ENCODE measurements around the gene PPP4R4. TPM values are rescaled to one million over a fixed set of nuclear protein-coding genes. Genes with fewer than 3 reads are reported as not detected.
"Not testable (repeated sequence)": the region's sequence is repeated elsewhere in the genome, so short reads cannot be mapped to it uniquely, and the experiment has no call there.

PPP4R4 gene
- total RNA-seq, 1 experiment from 2014 or later, result 1.1 TPM

GRCh38 chr14:94293578-94293924, 119.4 kb downstream of the PPP4R4 start:
- Histone ChIP-seq H3K4me3 (ENCODE audit: low read depth in 2 of 2, low read length in 2 of 2) (no peak overlapping the region), H3K4me1 (ENCODE audit: control insufficient read depth, insufficient read depth, low read length) (no peaks in the 10 kb centered on the region), H3K27ac (ENCODE audit: low read length) (no peak overlapping the region), H3K36me3 (ENCODE audit: control insufficient read depth, insufficient read depth, low read length) (no peaks in the 10 kb centered on the region), H3K27me3 (ENCODE audit: control insufficient read depth, insufficient read depth, low read length) (no peaks in the 10 kb centered on the region), H3K9me3 (ENCODE audit: control insufficient read depth, insufficient read depth, low read depth, low read length) (no peaks in the 10 kb centered on the region)
- DNase-seq (ENCODE audit: low read depth, low spot score) (no peak), ATAC-seq (no peak)
- no TSS peak for BruUV-seq (replicated peaks)
- TF ChIP-seq REST (IDR thresholded peaks at IDR 0.05; ENCODE audit: insufficient read depth in 1 of 2, low read depth in 2 of 2, low read length in 1 of 2) (no peak), TCF7L2 (IDR thresholded peaks at IDR 0.05; ENCODE audit: low read depth, low read length) (no peak), POLR2AphosphoS5 (IDR thresholded peaks at IDR 0.05; ENCODE audit: low read depth, low read length) (no peak), CTCF (IDR thresholded peaks at IDR 0.05) (no peak), SIN3A (IDR thresholded peaks at IDR 0.05; ENCODE audit: borderline replicate concordance, insufficient read depth, low read depth, low read length) (no peak)
- intact Hi-C loops (cut with micrococcal nuclease; ENCODE audit: unreplicated experiment), result no loop called here
- in situ Hi-C loops (cut with HindIII; ENCODE audit: low pct_unique_long_range_greater_than_20kb, low sequenced_read_pairs), result no loop called here
- CTCF ChIA-PET, result no interaction called here
- POLR2A ChIA-PET, result no interaction called here

GRCh38 chr14:94295360-94296180, 121.4 kb downstream of the PPP4R4 start:
- H3K36me3 ChIP-seq (ENCODE audit: control insufficient read depth, insufficient read depth, low read length), result no peaks in the 10 kb centered on the region
- in situ Hi-C loops (cut with HindIII; ENCODE audit: low pct_unique_long_range_greater_than_20kb, low sequenced_read_pairs), result no loop called here
- ATAC-seq (no peak), DNase-seq (ENCODE audit: low read depth, low spot score) (no peak)
- H3K27me3 ChIP-seq (ENCODE audit: control insufficient read depth, insufficient read depth, low read length), result no peaks in the 10 kb centered on the region
- H3K4me3 ChIP-seq (ENCODE audit: low read depth in 2 of 2, low read length in 2 of 2), result no peak overlapping the region
- no peaks in the 10 kb centered on the region for H3K9me3 ChIP-seq (ENCODE audit: control insufficient read depth, insufficient read depth, low read depth, low read length)
- H3K4me1 ChIP-seq (ENCODE audit: control insufficient read depth, insufficient read depth, low read length), result no peaks in the 10 kb centered on the region
- TF ChIP-seq SIN3A (IDR thresholded peaks at IDR 0.05; ENCODE audit: borderline replicate concordance, insufficient read depth, low read depth, low read length), result no peak
- no peak for TF ChIP-seq REST (IDR thresholded peaks at IDR 0.05; ENCODE audit: insufficient read depth in 1 of 2, low read depth in 2 of 2, low read length in 1 of 2)
- TF ChIP-seq POLR2AphosphoS5 (IDR thresholded peaks at IDR 0.05; ENCODE audit: low read depth, low read length), result no peak
- TF ChIP-seq TCF7L2 (IDR thresholded peaks at IDR 0.05; ENCODE audit: low read depth, low read length), result no peak
- no peak for TF ChIP-seq CTCF (IDR thresholded peaks at IDR 0.05)
- CTCF ChIA-PET, result no interaction called here
- intact Hi-C loops (cut with micrococcal nuclease; ENCODE audit: unreplicated experiment), result no loop called here
- BruUV-seq (replicated peaks), result no TSS peak
- H3K27ac ChIP-seq (ENCODE audit: low read length), result no peak overlapping the region
- POLR2A ChIA-PET, result no interaction called here

- in situ Hi-C loops (cut with HindIII; ENCODE audit: low pct_unique_long_range_greater_than_20kb, low sequenced_read_pairs); H3K27ac ChIP-seq (ENCODE audit: low read length); H3K4me3 ChIP-seq (ENCODE audit: low read depth in 2 of 2, low read length in 2 of 2); H3K27me3 ChIP-seq (ENCODE audit: control insufficient read depth, insufficient read depth, low read length); intact Hi-C loops (cut with micrococcal nuclease; ENCODE audit: unreplicated experiment); ATAC-seq; H3K4me1 ChIP-seq (ENCODE audit: control insufficient read depth, insufficient read depth, low read length); H3K36me3 ChIP-seq (ENCODE audit: control insufficient read depth, insufficient read depth, low read length); DNase-seq (ENCODE audit: low read depth, low spot score); CTCF ChIA-PET; POLR2A ChIA-PET; H3K9me3 ChIP-seq (ENCODE audit: control insufficient read depth, insufficient read depth, low read depth, low read length); BruUV-seq (replicated peaks): not testable (repeated sequence)
Measured at GRCh38 chr14:94296181-94296545, 122.0 kb downstream of the PPP4R4 start.
